Prostate gland (tissue), 2 donors: ENCODE results near the gene CRMP1.

Experiments
- CTCF ChIP-seq, 4 experiments: fragments of 200-600 bp in 2 of 4; fragments of 450-650 bp in 2 of 4; sonication (generic) in 2 of 4; IDR thresholded peaks; 1 replicate in 3 of 4; 2 replicates in 1 of 4; pipeline ENCODE4 v1.5.1; 2016 to 2019; ENCODE audit warnings: antibody characterized with exemption in 4 of 4, mild to moderate bottlenecking in 2 of 4, moderate library complexity in 2 of 4
- POLR2AphosphoS5 ChIP-seq: sonication (generic); formaldehyde crosslinking; IDR thresholded peaks from one replicate; pipeline ENCODE4 v1.6.1; 2017; ENCODE audit warnings: antibody characterized with exemption

- TF ChIP-seq CTCF (IDR thresholded peaks at IDR 0.05): no peak
- no peak for TF ChIP-seq POLR2AphosphoS5
These were observed 76.0 kb downstream of the CRMP1 start for GRCh38 chr4:5816851-5817375.
